Stimulated activated CD8-positive, alpha-beta memory T cell treated with anti-CD3 and anti-CD28 coated beads, Interleukin-7, amount 100 ng/mL, for 48 hours (primary cell): ENCODE results near the gene GLI3.

Experiments
- DNase-seq, 2 donors: peaks; one replicate each; pipeline ENCODE4 v3.0.0-alpha.2; 2020; ENCODE audit warnings: low read depth in 1 of 2; ENCODE audit errors: extremely low read depth in 1 of 2

The GLI3 gene

DNA sequence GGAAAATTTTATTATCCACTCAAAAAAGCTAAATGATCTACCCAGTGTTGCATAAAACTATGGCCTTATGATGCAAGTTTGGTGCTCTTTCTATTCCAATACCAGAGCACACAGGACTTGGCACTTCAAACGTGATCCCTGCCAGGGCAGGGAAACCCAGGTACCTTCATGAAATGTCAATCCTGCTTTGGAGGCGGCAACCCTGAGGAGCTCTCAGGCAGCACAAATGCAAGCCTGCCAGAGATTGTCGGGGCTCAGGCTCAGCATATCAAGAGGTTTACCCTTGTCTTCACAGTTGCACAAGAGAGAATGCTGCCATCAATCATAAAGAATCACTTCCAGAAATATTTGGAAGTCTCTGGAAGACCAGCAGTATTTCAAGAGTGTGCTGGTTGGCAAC lies 151.5 kb downstream of the GLI3 start:
- DNase-seq: no peak

DNA sequence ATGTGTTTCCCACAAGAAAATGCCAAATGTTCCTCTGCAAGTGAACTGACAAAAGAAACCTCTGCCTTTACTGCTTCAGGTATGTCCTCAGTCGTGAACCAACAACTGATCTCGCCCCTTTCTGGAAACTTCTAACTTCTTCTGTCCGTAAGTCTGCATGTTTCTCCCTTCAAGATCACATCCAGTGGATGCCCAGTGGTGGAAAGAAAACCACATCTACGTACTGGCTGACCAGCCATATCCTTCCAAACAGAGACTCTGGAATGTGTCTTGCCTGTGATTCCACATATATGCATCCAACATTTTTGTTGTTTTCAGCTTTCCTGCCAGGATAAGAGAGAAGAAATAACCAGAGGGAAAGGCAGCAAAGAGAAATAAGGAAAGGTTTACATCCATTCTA lies 152.7 kb downstream of the GLI3 start:
- DNase-seq: no peak

DNA sequence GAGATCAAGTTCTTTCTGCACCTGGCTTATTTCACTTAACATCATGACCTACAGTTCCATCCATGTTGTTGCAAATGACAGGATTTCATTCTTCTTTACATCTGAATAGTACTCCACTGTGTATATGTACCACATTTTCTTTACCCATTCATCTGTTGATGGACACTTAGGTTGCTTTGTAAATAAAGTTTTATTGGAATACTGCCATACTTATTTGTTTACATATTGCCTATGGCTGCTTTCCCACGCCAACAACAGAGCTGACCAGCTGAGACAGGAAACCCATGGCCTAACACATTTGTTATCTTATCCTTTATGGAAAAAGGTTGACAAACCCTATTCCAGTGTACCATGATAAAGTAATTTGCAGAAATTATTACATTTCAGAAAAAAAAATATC lies 153.7 kb downstream of the GLI3 start:
- DNase-seq: no peak

- DNase-seq: no peak
These were observed 154.9 kb downstream of the GLI3 start for GRCh38 chr7:42082144-42082543.

GRCh38 chr7:42081671-42082070 lies 155.3 kb downstream of the GLI3 start:
- DNase-seq: no peak

DNA sequence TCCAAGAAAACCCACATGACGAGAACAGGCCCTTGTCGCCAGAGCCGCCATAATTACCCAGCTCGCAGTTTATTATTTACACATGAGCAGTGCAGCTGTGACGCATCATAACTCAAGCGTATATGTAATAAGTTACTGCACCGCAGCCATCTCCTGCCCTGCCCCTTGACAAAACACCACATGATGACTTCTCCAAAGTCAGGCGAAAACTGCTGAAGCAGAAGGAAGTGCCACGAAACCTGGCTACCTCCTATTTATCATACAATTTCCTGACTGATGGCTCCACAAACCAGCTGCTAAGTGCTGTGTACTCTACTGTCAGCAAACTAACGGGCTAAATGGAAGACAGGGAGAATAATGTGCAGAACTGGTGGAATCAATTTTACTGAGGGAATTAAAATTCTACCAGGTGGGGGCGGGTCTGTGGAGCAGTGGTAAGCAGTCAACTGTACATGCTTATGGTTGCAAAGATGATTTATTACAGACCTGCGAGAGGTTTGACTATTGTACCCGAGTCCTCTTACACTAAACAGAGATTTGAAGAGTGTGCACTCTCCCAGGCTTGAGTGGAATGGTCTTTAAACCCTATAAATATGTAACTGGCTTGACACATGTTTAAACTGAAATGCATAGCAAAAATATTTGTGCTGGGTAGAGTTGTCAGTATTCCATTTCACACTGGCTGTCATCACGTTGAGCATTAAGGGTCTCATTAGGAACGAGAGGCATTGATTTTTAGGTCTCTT lies 156.0 kb downstream of the GLI3 start:
- no peak for DNase-seq

- no peak for DNase-seq
These were observed 159.5 kb downstream of the GLI3 start for GRCh38 chr7:42077271-42078135.

DNA sequence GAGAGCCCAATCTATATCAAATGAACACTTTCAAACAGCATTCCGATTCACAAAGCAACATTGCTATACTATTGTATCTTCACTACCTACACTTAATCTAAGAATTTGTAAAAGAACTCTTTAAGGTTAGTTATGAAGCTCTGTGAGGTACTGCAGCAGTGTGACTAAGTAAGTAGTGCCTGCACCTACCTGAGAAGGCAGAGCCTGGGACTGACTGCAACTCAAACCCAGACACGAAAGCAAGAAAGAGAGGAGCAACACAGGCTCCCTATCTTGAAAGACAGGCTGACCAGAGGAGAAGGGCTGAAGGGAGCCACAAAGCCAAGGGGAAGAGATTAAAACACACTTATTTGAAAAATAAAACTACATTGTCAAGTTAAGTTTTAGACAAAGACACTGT lies 160.1 kb downstream of the GLI3 start:
- no peak for DNase-seq

GRCh38 chr7:42075418-42075817 lies 161.6 kb downstream of the GLI3 start:
- no peak for DNase-seq

DNA sequence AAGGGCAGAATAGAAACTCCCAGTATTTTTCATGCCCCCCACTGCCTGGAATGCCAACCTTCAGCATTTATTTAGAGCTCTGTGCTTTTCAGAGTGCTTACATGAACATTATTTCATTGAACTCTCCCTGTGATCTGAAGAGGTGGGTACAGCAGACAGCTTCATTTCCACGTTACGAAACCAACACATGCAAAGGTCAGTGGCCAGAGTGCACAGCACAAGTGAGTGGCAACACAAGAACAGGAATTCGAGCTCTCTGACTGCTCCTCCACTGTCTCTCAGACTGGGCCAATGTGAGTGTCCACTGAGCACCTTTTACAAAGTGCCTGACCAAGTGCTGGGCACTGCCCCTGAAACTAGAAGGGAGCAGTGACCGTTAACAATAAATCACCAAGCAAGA lies 162.9 kb downstream of the GLI3 start:
- no peak for DNase-seq

- DNase-seq: no peak
These were observed 165.4 kb downstream of the GLI3 start for GRCh38 chr7:42071372-42072261.

- no peak for DNase-seq
These were observed 166.9 kb downstream of the GLI3 start for GRCh38 chr7:42070068-42070467.

DNA sequence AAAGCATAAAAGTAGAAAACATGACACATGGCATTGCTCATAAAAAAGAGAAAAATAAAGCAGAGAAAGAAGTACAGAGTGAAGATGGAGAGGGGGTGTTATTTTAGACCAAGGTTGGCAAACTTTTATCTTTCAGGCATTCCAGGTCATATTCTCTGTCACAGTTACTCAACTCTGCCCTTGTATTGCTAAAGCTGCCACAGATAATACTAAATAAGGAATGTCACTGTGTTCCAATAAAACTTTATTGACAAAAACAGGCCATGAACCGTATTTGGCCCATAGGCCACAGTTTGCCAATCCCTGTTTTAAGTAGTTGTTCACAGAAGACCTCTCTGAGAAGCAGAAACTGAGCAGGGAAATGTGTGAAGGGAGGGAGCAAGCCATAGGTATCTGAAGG lies 167.4 kb downstream of the GLI3 start:
- DNase-seq: no peak

GRCh38 chr7:42068554-42069280 lies 168.3 kb downstream of the GLI3 start:
- no peak for DNase-seq

DNA sequence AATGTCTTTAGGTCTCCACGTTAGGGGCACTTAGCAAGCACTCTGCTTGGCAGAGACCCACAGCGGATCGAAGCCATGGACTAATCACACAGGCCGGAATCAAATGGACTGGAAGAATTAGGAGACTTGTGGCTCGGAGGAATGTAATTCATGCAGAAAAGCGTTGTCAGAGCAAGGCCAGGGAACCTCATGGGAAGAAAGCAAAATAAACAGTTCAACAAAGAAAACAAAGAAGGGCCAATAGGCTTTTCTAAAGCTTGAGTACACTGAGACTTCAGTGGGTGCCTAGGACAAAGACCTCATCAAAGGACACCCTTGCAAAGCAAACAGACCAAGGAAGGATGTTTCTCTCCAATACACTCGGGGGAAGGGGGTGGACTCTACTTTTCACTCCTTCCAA lies 171.1 kb downstream of the GLI3 start:
- no peak for DNase-seq

GRCh38 chr7:42065015-42065414 lies 172.0 kb downstream of the GLI3 start:
- no peak for DNase-seq

- DNase-seq: no peak
These were observed 172.5 kb downstream of the GLI3 start for GRCh38 chr7:42064534-42064933.

DNA sequence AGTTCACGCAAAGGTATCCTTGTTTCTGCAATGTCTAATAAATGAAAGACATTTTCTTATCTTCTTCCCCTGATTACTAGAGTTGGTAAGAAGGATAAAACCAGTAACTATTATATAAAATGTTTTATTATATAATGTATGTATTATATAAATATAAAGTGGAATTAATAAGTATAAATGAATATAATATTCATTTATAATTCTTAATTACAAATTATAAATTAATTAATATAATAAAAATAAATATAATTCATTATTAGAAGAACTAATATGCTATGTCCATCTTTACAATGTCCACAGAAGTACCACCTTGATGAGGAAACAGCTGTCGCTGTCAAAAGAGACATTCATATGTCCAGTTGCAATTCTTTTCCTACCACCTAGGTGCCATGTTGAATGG lies 177.7 kb downstream of the GLI3 start:
- DNase-seq: no peak

GRCh38 chr7:42057331-42057730 lies 179.7 kb downstream of the GLI3 start:
- no peak for DNase-seq

GRCh38 chr7:42055171-42055570 lies 181.8 kb downstream of the GLI3 start:
- no peak for DNase-seq

- DNase-seq: no peak
These were observed 183.2 kb downstream of the GLI3 start for GRCh38 chr7:42053834-42054233.
